CD4-positive, alpha-beta T cell (primary cell): Measurements from ENCODE around the gene ARAF. TPM values are rescaled to one million over a fixed set of nuclear protein-coding genes. Genes with fewer than 3 reads are reported as not detected.

Source experiments
- ATAC-seq: fragments of 200-7000 bp; cut with Tn5 transposase; one replicate; pipeline ENCODE4 v1.10.0; 2022; ENCODE audit warnings: mild to moderate bottlenecking; ENCODE audit not compliant: poor library complexity
- CTCF ChIA-PET: fragments of 350-600 bp; sonication (Branson Sonifier 250); formaldehyde crosslinking; loops from one replicate; lab custom pipeline; 2021; ENCODE audit warnings: antibody characterized with exemption, inconsistent platforms; lab: Charles Lee
- POLR2A ChIA-PET: fragments of 350-600 bp; sonication (Branson Sonifier 250); formaldehyde crosslinking; loops from one replicate; lab custom pipeline; 2021; ENCODE audit warnings: antibody characterized with exemption, inconsistent platforms; lab: Charles Lee
- DNase-seq, 14 experiments: peaks; one replicate each; pipeline ENCODE4 v3.0.0-alpha.2; 2013 to 2020; ENCODE audit warnings: mixed read lengths in 2 of 14
- H3K27ac ChIP-seq, 2 donors: one replicate each; pipeline versions ENCODE4 v1.5.1 to v1.7.0; 2013; ENCODE audit warnings: low read length in 2 of 2, low read depth in 1 of 2, mild to moderate bottlenecking in 1 of 2
- H3K27me3 ChIP-seq, 2 experiments: 1 replicate in 1 of 2; 2 replicates in 1 of 2; pipeline versions ENCODE4 v1.6.1 to v1.7.0; 2013; ENCODE audit warnings: low read length in 2 of 2, control low read depth in 1 of 2, mild to moderate bottlenecking in 1 of 2, moderate library complexity in 1 of 2; ENCODE audit not compliant: insufficient read depth in 2 of 2, control insufficient read depth in 1 of 2
- H3K36me3 ChIP-seq: one replicate; pipeline ENCODE4 v1.6.1; 2013; ENCODE audit warnings: low read length, control low read depth; ENCODE audit not compliant: insufficient read depth
- H3K4me1 ChIP-seq: one replicate; pipeline ENCODE4 v1.6.1; 2013; ENCODE audit warnings: low read length, control low read depth; ENCODE audit not compliant: insufficient read depth
- H3K4me3 ChIP-seq: one replicate; pipeline ENCODE4 v1.5.1; 2013; ENCODE audit warnings: mild to moderate bottlenecking, low read length, moderate library complexity
- H3K9me3 ChIP-seq, 2 experiments: 1 replicate in 1 of 2; 2 replicates in 1 of 2; pipeline versions ENCODE4 v1.6.1 to v1.7.0; 2013; ENCODE audit warnings: low read length in 2 of 2, mild to moderate bottlenecking in 2 of 2, control low read depth in 1 of 2, moderate library complexity in 1 of 2; ENCODE audit not compliant: control insufficient read depth in 1 of 2, insufficient read depth in 1 of 2
- H3K27ac Mint-ChIP-seq: one replicate; pipeline ENCODE4 v1.8.0; 2020; ENCODE audit warnings: mixed read lengths
- H3K27me3 Mint-ChIP-seq: one replicate; pipeline ENCODE4 v1.8.0; 2021; ENCODE audit warnings: mixed read lengths
- H3K36me3 Mint-ChIP-seq: one replicate; pipeline ENCODE4 v1.8.0; 2021; ENCODE audit warnings: low read depth, mixed read lengths
- H3K4me1 Mint-ChIP-seq: one replicate; pipeline ENCODE4 v1.8.0; 2021; ENCODE audit warnings: low read depth, mixed read lengths
- H3K4me3 Mint-ChIP-seq: one replicate; pipeline ENCODE4 v1.8.0; 2020; ENCODE audit warnings: mild to moderate bottlenecking, mixed read lengths
- H3K9me3 Mint-ChIP-seq: one replicate; pipeline ENCODE4 v1.8.0; 2020; ENCODE audit warnings: mixed read lengths
- intact Hi-C, 2 experiments: fragments of 100-400 bp; cut with DNase I in 1 of 2; cut with micrococcal nuclease in 1 of 2; formaldehyde crosslinking; loops; one replicate each; pipeline versions ENCODE4 v1.15.1 to v1.9.0; 2023 to 2025; cut with DNase I, micrococcal nuclease
- total RNA-seq, 174 experiments: library from RNA in 2 of 174; stranded (reverse) in 2 of 174; gene quantifications; one replicate each; pipeline ENCODE4 v1.2.3 and lab custom pipeline; 2021 to 2026
- TF ChIP-seq, protein P1 (sequence below): fragments of 200-600 bp; IDR thresholded peaks from one replicate; pipeline ENCODE4 v1.8.0; 2022; ENCODE audit warnings: antibody characterized with exemption, mild to moderate bottlenecking

ARAF gene
- total RNA-seq, 2 experiments from 2014 or later: 119 to 121 TPM

GRCh38 chrX:47579537-47579936, 18.5 kb downstream of the ARAF start:
- Mint-ChIP-seq H3K27ac (no peak overlapping the region), H3K27me3 (no peaks in the 10 kb centered on the region), H3K9me3 (no peaks in the 10 kb centered on the region), H3K4me1 (peaks cover 28% of the 10 kb centered on the region), H3K36me3 (no peaks in the 10 kb centered on the region), H3K4me3 (no peak overlapping the region)
- CTCF ChIA-PET: no interaction called here
- Histone ChIP-seq H3K36me3 (no peaks in the 10 kb centered on the region), H3K4me1 (peaks cover 45% of the 10 kb centered on the region), H3K27ac (no peak overlapping the region), H3K4me3 (no peak overlapping the region), H3K9me3 (no peaks in the 10 kb centered on the region), H3K27me3 (no peaks in the 10 kb centered on the region)
- ATAC-seq (no peak), DNase-seq (peak in 4 of 14 experiments; percentile 37 to 70 (median 49))
- POLR2A ChIA-PET: no interaction called here
- intact Hi-C loops: no loop called here
- TF ChIP-seq, protein P1, sequence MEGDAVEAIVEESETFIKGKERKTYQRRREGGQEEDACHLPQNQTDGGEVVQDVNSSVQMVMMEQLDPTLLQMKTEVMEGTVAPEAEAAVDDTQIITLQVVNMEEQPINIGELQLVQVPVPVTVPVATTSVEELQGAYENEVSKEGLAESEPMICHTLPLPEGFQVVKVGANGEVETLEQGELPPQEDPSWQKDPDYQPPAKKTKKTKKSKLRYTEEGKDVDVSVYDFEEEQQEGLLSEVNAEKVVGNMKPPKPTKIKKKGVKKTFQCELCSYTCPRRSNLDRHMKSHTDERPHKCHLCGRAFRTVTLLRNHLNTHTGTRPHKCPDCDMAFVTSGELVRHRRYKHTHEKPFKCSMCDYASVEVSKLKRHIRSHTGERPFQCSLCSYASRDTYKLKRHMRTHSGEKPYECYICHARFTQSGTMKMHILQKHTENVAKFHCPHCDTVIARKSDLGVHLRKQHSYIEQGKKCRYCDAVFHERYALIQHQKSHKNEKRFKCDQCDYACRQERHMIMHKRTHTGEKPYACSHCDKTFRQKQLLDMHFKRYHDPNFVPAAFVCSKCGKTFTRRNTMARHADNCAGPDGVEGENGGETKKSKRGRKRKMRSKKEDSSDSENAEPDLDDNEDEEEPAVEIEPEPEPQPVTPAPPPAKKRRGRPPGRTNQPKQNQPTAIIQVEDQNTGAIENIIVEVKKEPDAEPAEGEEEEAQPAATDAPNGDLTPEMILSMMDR: no peak

GRCh38 chrX:47581731-47582647, 21.0 kb downstream of the ARAF start, which contains the start of gene TIMP1:
TIMP1 (plus strand) TSS chrX:47582436; CDS start chrX:47583416, 980 bp downstream.
- H3K27ac Mint-ChIP-seq: peak within 1 kb of the TSS; percentile 77
- Histone ChIP-seq H3K4me1 (peaks cover 45% of the 10 kb centered on the region), H3K27ac (peak within 1 kb of the TSS; percentile 59 to 74), H3K4me3 (peak within 1 kb of the TSS; percentile 67), H3K27me3 (no peaks in the 10 kb centered on the region), H3K9me3 (no peaks in the 10 kb centered on the region), H3K36me3 (peaks cover 6% of the 10 kb centered on the region)
- no peaks in the 10 kb centered on the region for H3K27me3 Mint-ChIP-seq
- H3K36me3 Mint-ChIP-seq: peaks cover 5% of the 10 kb centered on the region
- no peaks in the 10 kb centered on the region for H3K9me3 Mint-ChIP-seq
- intact Hi-C loops: loop anchor here in 1 of 2 experiments (5.0 kb wide), 1 partner anchor 40 kb away; no protein-coding TSS in a partner anchor
- TF ChIP-seq, protein P1: no peak
- ATAC-seq: peak; percentile 97
- H3K4me1 Mint-ChIP-seq: peaks cover 28% of the 10 kb centered on the region
- peak; percentile 50 to 89 (median 75) for DNase-seq
- POLR2A ChIA-PET: interaction anchor here (0.9 to 1.7 kb wide), 4 partner anchors 14 to 68 kb away, joined by 3 to 11 read pairs (median 6); partner anchors contain the start of gene ELK1
- peak within 1 kb of the TSS; percentile 58 for H3K4me3 Mint-ChIP-seq
- CTCF ChIA-PET: interaction anchor here (1.2 kb wide), 1 partner anchor 47 kb away, joined by 3 read pairs; no protein-coding TSS in a partner anchor

DNA sequence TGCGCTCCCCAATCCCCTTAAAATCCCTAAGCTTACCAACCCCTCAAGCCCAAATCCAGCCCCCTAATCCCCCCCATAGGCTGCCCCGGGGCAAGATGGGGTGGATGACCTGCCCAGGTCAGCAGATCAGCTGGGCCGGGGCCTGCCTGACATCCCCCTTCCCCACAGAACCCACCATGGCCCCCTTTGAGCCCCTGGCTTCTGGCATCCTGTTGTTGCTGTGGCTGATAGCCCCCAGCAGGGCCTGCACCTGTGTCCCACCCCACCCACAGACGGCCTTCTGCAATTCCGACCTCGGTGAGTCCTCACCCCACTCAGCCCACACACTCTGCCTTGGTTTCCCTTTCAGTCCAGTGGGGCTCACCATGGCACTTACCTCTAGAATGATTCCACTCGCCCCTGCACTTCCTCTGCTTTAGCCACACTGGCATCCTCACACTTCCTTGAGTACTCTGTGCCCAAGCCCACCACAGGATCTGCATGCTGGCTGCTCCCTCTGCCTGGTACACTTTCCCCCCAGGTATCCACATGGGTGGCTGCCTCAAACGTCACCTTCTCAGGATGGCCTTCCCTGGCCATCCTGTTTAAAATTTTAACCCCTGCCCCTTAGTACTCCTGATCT, 22.3 kb downstream of the ARAF start:
- H3K27me3 ChIP-seq: no peaks in the 10 kb centered on the region
- Mint-ChIP-seq H3K27me3 (no peaks in the 10 kb centered on the region), H3K4me1 (peaks cover 28% of the 10 kb centered on the region), H3K4me3 (peak overlapping the region; percentile 22), H3K9me3 (no peaks in the 10 kb centered on the region), H3K36me3 (peaks cover 5% of the 10 kb centered on the region), H3K27ac (peak overlapping the region; percentile 38)
- no peaks in the 10 kb centered on the region for H3K9me3 ChIP-seq
- H3K36me3 ChIP-seq: peaks cover 6% of the 10 kb centered on the region
- TF ChIP-seq, protein P1: no peak
- H3K27ac ChIP-seq: peak overlapping the region in 1 of 2 donors; percentile 24
- POLR2A ChIA-PET: interaction anchor here (1.2 to 1.7 kb wide), 2 partner anchors 12 to 47 kb away, joined by 3 to 11 read pairs; partner anchors contain the start of gene CFP
- CTCF ChIA-PET: interaction anchor here (0.6 kb wide), 1 partner anchor 37 kb away, joined by 3 read pairs; no protein-coding TSS in a partner anchor
- DNase-seq: no peak
- intact Hi-C loops: loop anchor here in 1 of 2 experiments (5.0 kb wide), 1 partner anchor 39 kb away; no protein-coding TSS in a partner anchor
- peak overlapping the region; percentile 67 for H3K4me3 ChIP-seq
- ATAC-seq: no peak
- H3K4me1 ChIP-seq: peaks cover 41% of the 10 kb centered on the region
